ENCODE measurements around the gene SPATA13. TPM values are rescaled to one million over a fixed set of nuclear protein-coding genes. Genes with fewer than 3 reads are reported as not detected.

Gene SPATA13
- total and polyA plus RNA-seq, 2 donors (not counting 3 experiments of a cell fraction or from before 2014, with no cell fraction given) = 6.6 to 12.9 TPM

DNA sequence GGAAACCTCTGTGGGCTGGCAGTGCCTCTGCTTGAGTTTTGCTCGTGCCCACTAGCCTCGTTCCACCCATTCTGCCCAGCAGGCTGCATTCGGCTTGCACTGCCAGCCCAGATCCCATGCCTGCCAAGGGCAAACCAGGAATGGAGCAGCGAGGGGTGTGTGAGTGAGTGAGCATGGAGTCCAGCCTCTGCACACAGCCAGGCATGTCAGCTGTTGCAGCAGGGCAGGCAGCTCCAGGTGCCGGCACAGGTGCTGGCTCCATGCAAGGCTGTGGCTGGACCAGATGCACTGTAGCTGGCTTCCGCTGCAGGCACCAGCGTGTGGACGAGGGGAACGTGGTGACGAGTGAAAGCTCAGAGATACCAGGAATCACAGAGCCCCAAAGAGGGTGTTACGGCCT lies 64.5 kb downstream of the SPATA13 start:
- Histone ChIP-seq H3K79me2 (ENCODE audit: control insufficient read depth, insufficient read depth, low read length) (no peaks in the 10 kb centered on the region), H3K27me3 (ENCODE audit: control insufficient read depth in 2 of 2, insufficient read depth in 2 of 2, low read length in 2 of 2) (no peaks in the 10 kb centered on the region), H3K36me3 (ENCODE audit: control insufficient read depth in 2 of 2, extremely low read depth in 1 of 2, insufficient read depth in 2 of 2, low read length in 2 of 2) (no peaks in the 10 kb centered on the region), H3K9me3 (replicated peaks; ENCODE audit: control insufficient read depth, insufficient read depth, low read length) (no peaks in the 10 kb centered on the region), H3K9me1 (replicated peaks; ENCODE audit: control insufficient read depth, extremely low read depth, insufficient read depth, low read length) (no peaks in the 10 kb centered on the region), H3K4me3 (replicated peaks in 1 of 3; ENCODE audit: insufficient read depth in 1 of 3, low read depth in 1 of 3, low read length in 3 of 3) (no peak overlapping the region), H3K27ac (ENCODE audit: insufficient read depth, low read depth, low read length) (no peak overlapping the region), H3K4me2 (ENCODE audit: insufficient read depth, low read length) (no peak overlapping the region), H2AFZ (ENCODE audit: low read depth, low read length) (no peak overlapping the region), H4K20me1 (replicated peaks; ENCODE audit: control insufficient read depth, extremely low read depth, insufficient read depth, low read length) (no peaks in the 10 kb centered on the region), H3K4me1 (ENCODE audit: control insufficient read depth, extremely low read depth, insufficient read depth, low read length) (no peaks in the 10 kb centered on the region), H3K9ac (replicated peaks; ENCODE audit: extremely low read depth, insufficient read depth, low read length) (no peak overlapping the region)
- TF ChIP-seq POLR2AphosphoS5 (IDR thresholded peaks at IDR 0.05; ENCODE audit: insufficient read depth, low read depth, low read length) (no peak), POLR2A (IDR thresholded peaks at IDR 0.05; ENCODE audit: low read depth, low read length) (no peak), CTCF (IDR thresholded peaks at IDR 0.05; ENCODE audit: extremely low read depth in 1 of 2, insufficient read depth in 1 of 2, low read depth in 1 of 2, low read length in 2 of 2) (no peak), MYC (IDR thresholded peaks at IDR 0.05; ENCODE audit: low read depth, low read length) (no peak), EZH2 (IDR thresholded peaks at IDR 0.05; ENCODE audit: borderline replicate concordance, low read depth, low read length, severe bottlenecking) (no peak), JUN (IDR thresholded peaks at IDR 0.05; ENCODE audit: borderline replicate concordance, insufficient read depth, insufficient read length, low read depth) (no peak), FOS (IDR thresholded peaks at IDR 0.05; ENCODE audit: borderline replicate concordance, insufficient read depth, low read length) (no peak), GATA2 (IDR thresholded peaks at IDR 0.05; ENCODE audit: insufficient read depth, insufficient read length, low read depth, low read length) (no peak)
- TF ChIP-seq, protein P1, sequence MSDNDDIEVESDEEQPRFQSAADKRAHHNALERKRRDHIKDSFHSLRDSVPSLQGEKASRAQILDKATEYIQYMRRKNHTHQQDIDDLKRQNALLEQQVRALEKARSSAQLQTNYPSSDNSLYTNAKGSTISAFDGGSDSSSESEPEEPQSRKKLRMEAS (IDR thresholded peaks at IDR 0.05; ENCODE audit: insufficient read depth, insufficient read length) = no peak
- intact Hi-C loops (cut with micrococcal nuclease) (loop anchor here (10.0 kb wide), 1 partner anchor 760 kb away; no protein-coding TSS in a partner anchor), dilution Hi-C loops (cut with MboI; ENCODE audit: extremely low pct_ligation_motif_present, low sequenced_read_pairs) (no loop called here)
- FAIRE-seq = no peak
- ChIA-PET CTCF (interaction anchor here (0.8 to 1.9 kb wide), 5 partner anchors 65 to 206 kb away, joined by 3 to 6 read pairs (median 3); no protein-coding TSS in a partner anchor), POLR2A (no interaction called here)
- no peak for DNase-seq (ENCODE audit: low read depth, low spot score)
- BruUV-seq (replicated peaks) = no TSS peak

Data from endothelial cell of umbilical vein (primary cell).